AG04450 (cell line): Measurements from ENCODE around the gene GALNT13. TPM values are rescaled to one million over a fixed set of nuclear protein-coding genes. Genes with fewer than 3 reads are reported as not detected.

ENCODE experiments used
- CTCF ChIA-PET: fragments of 300-600, 350-600 bp; formaldehyde crosslinking; extraction: SDS; loops from one replicate; lab custom pipeline; 2022; ENCODE audit warnings: antibody characterized with exemption, inconsistent platforms; lab: Charles Lee
- POLR2A ChIA-PET: fragments of 350-600 bp; formaldehyde crosslinking; extraction: SDS; loops from one replicate; lab custom pipeline; 2021; ENCODE audit warnings: antibody characterized with exemption, inconsistent platforms; lab: Yijun Ruan, JAX
- DNase-seq: peaks from one replicate; pipeline ENCODE4 v3.0.0-alpha.2; 2011; ENCODE audit warnings: low read depth, low spot score
- H3K27ac ChIP-seq: one replicate; pipeline ENCODE4 v1.5.1; 2012; ENCODE audit warnings: low read depth, low read length, control low read depth
- H3K27me3 ChIP-seq: one replicate; pipeline ENCODE4 v1.6.0; 2012; ENCODE audit warnings: low read length; ENCODE audit not compliant: control insufficient read depth, insufficient read depth
- H3K4me3 ChIP-seq: 2 replicates; pipeline ENCODE4 v1.5.1; 2011; ENCODE audit warnings: mild to moderate bottlenecking, low read depth, low read length, control low read depth
- H3K9me3 ChIP-seq: 2 replicates; pipeline ENCODE4 v1.5.1; 2012; ENCODE audit warnings: low read length; ENCODE audit not compliant: control insufficient read depth, insufficient read depth
- CTCF ChIP-seq: IDR thresholded peaks from 2 replicates; pipeline ENCODE4 v1.5.1; 2011; ENCODE audit warnings: low read depth, low read length, control low read depth, inconsistent platforms
- polyA plus RNA-seq: library from polyadenylated mRNA; depleted of rRNA; stranded (reverse); fragments of >200 nt; gene quantifications from 2 replicates; pipeline ENCODE4 v1.2.3, GENCODE V29; 2011

GALNT13 gene
- polyA plus RNA-seq, 1 experiment = not detected

GRCh38 chr2:153873052-153874048, 1.6 kb downstream of the GALNT13 start:
- Histone ChIP-seq H3K9me3 (peaks cover 14% of the 10 kb centered on the region; the same call in 1 of the 2 replicates), H3K4me3 (no peak overlapping the region), H3K27ac (no peak overlapping the region), H3K27me3 (no peaks in the 10 kb centered on the region)
- ChIA-PET CTCF (no interaction called here), POLR2A (no interaction called here)
- no peak for TF ChIP-seq CTCF
- DNase-seq = no peak

- H3K27me3 ChIP-seq = no peaks in the 10 kb centered on the region
- no peak for DNase-seq
- no peak overlapping the region for H3K4me3 ChIP-seq
- ChIA-PET POLR2A (no interaction called here), CTCF (no interaction called here)
- TF ChIP-seq CTCF = no peak
- no peak overlapping the region for H3K27ac ChIP-seq
- peaks cover 14% of the 10 kb centered on the region; the same call in 1 of the 2 replicates for H3K9me3 ChIP-seq
Observed at GRCh38 chr2:153875801-153876466, 4.2 kb downstream of the GALNT13 start.

- ChIA-PET POLR2A (no interaction called here), CTCF (no interaction called here)
- no peak for TF ChIP-seq CTCF
- no peak for DNase-seq
- Histone ChIP-seq H3K9me3 (no peaks in the 10 kb centered on the region), H3K27me3 (no peaks in the 10 kb centered on the region), H3K4me3 (no peak overlapping the region), H3K27ac (no peak overlapping the region)
Observed at GRCh38 chr2:153880926-153881325, 9.2 kb downstream of the GALNT13 start.

GRCh38 chr2:153886833-153887232, 15.1 kb downstream of the GALNT13 start:
- Histone ChIP-seq H3K27me3 (no peaks in the 10 kb centered on the region), H3K27ac (no peak overlapping the region), H3K9me3 (no peaks in the 10 kb centered on the region), H3K4me3 (no peak overlapping the region)
- CTCF ChIA-PET = no interaction called here
- TF ChIP-seq CTCF = no peak
- no peak for DNase-seq
- POLR2A ChIA-PET = no interaction called here

GRCh38 chr2:153890576-153890975, 18.9 kb downstream of the GALNT13 start:
- TF ChIP-seq CTCF = no peak
- no peaks in the 10 kb centered on the region for H3K27me3 ChIP-seq
- H3K27ac ChIP-seq = no peak overlapping the region
- no peak overlapping the region for H3K4me3 ChIP-seq
- no peak for DNase-seq
- POLR2A ChIA-PET = no interaction called here
- H3K9me3 ChIP-seq = no peaks in the 10 kb centered on the region
- CTCF ChIA-PET = no interaction called here
